Thyroid gland (tissue), 4 donors: ENCODE results near the gene DUSP3.

Experiments
- CTCF ChIP-seq, 6 experiments: fragments of 200-600 bp in 3 of 6; fragments of 450-650 bp in 3 of 6; sonication (generic) in 3 of 6; IDR thresholded peaks; one replicate each; pipeline ENCODE4 v1.5.1; 2016 to 2019; ENCODE audit warnings: antibody characterized with exemption in 6 of 6, mild to moderate bottlenecking in 2 of 6, inconsistent platforms in 1 of 6, moderate library complexity in 1 of 6
- POLR2A ChIP-seq, 2 donors: fragments of 450-650 bp; IDR thresholded peaks; one replicate each; pipeline ENCODE4 v1.6.1; 2017; ENCODE audit warnings: antibody characterized with exemption in 2 of 2, mild to moderate bottlenecking in 2 of 2, moderate library complexity in 1 of 2

GRCh38 chr17:43805117-43805516 is 26.3 kb upstream of the DUSP3 start:
- TF ChIP-seq CTCF (IDR thresholded peaks at IDR 0.05) (no peak), POLR2A (IDR thresholded peaks at IDR 0.05) (no peak)
